HG03565 (cell line): ENCODE results near the gene RPS28.
"Not testable (repeated sequence)": the region's sequence is repeated elsewhere in the genome, so short reads cannot be mapped to it uniquely, and the experiment has no call there.

Experiments used
- ATAC-seq: cut with Tn5 transposase; IDR thresholded peaks from one replicate; pipeline ENCODE4 v1.9.1; 2021; ENCODE audit warnings: mild to moderate bottlenecking, moderate library complexity; ENCODE audit not compliant: unreplicated experiment

The RPS28 gene

GRCh38 chr19:8321067-8321985, at the start of gene RPS28, which contains the start of gene NDUFA7:
RPS28 (plus strand) TSS chr19:8321496; CDS start chr19:8321531, 35 bp downstream.
NDUFA7 (minus strand) TSS chr19:8321375; CDS start chr19:8321358, 17 bp downstream.
- ATAC-seq: peak; percentile 88

GRCh38 chr19:8276508-8276907, 44.8 kb upstream of the RPS28 start:
- not testable (repeated sequence) for ATAC-seq

- ATAC-seq: not testable (repeated sequence)
These were observed 30.0 kb upstream of the RPS28 start for GRCh38 chr19:8291337-8291736.

- no peak for ATAC-seq
These were observed 19.0 kb upstream of the RPS28 start for GRCh38 chr19:8302357-8302691.

- ATAC-seq: no peak
These were observed 18.6 kb upstream of the RPS28 start for GRCh38 chr19:8302734-8303133.

GRCh38 chr19:8304841-8305621, 16.3 kb upstream of the RPS28 start:
- no peak for ATAC-seq

- ATAC-seq: no peak
These were observed 15.5 kb upstream of the RPS28 start for GRCh38 chr19:8305798-8306197.

- ATAC-seq: no peak
These were observed 14.9 kb upstream of the RPS28 start for GRCh38 chr19:8306235-8307054.

GRCh38 chr19:8307400-8307964, 13.8 kb upstream of the RPS28 start:
- no peak for ATAC-seq

- ATAC-seq: peak; percentile 72
These were observed 13.1 kb upstream of the RPS28 start, which contains the start of gene CD320 for GRCh38 chr19:8307965-8308866. CD320 (minus strand) TSS chr19:8308358; CDS start chr19:8308290, 68 bp downstream.

GRCh38 chr19:8308891-8309291, 12.4 kb upstream of the RPS28 start:
- no peak for ATAC-seq

- ATAC-seq: no peak
These were observed 10.8 kb upstream of the RPS28 start for GRCh38 chr19:8310342-8311055.

- no peak for ATAC-seq
These were observed 9.6 kb upstream of the RPS28 start for GRCh38 chr19:8311461-8312260.

- not testable (repeated sequence) for ATAC-seq
These were observed 6.2 kb upstream of the RPS28 start for GRCh38 chr19:8314981-8315640.

- ATAC-seq: no peak
These were observed 4.8 kb upstream of the RPS28 start for GRCh38 chr19:8316351-8317125.

GRCh38 chr19:8318835-8319234, 2.5 kb upstream of the RPS28 start:
- not testable (repeated sequence) for ATAC-seq
